Measurements from ENCODE around the gene VPS72. TPM values are rescaled to one million over a fixed set of nuclear protein-coding genes. Genes with fewer than 3 reads are reported as not detected.
"Not testable (repeated sequence)": the region's sequence is repeated elsewhere in the genome, so short reads cannot be mapped to it uniquely, and the experiment has no call there.

VPS72 gene
- total RNA-seq, 1 donor, result 34.7 TPM

DNA sequence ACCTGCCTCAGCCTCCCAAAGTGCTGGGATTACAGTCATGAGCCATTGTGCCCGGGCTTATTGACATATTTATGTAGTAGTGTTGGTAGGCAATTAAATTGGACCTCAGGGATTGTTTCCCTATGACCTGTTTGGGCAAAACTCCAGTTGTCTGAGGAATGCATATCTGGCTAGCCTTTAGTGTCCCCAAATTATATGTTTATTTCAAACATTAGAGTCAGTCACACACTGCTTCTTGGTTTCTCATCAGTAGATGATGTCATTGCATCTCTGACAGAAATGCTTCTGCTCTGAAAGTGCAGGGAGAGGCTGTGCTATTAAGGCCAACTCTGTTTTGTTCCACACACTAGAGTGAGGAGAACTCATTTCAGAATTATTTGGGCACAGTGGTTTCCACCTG is 20.8 kb upstream of the VPS72 start:
- H3K27ac ChIP-seq (ENCODE audit: low read depth, low read length), result peak overlapping the region; percentile 53
- no peaks in the 10 kb centered on the region for H3K27me3 ChIP-seq (ENCODE audit: insufficient read depth, low read length)
- H4K20me1 ChIP-seq (ENCODE audit: insufficient read depth, low read length), result peaks cover 58% of the 10 kb centered on the region
- H3K4me1 ChIP-seq (ENCODE audit: insufficient read depth, low read length), result peaks cover 5% of the 10 kb centered on the region
- H3K4me2 ChIP-seq (ENCODE audit: insufficient read depth, low read length), result no peak overlapping the region
- no peak overlapping the region for H3K4me3 ChIP-seq (ENCODE audit: insufficient read depth, low read length)
- H3K36me3 ChIP-seq (ENCODE audit: insufficient read depth, low read length), result peaks cover 53% of the 10 kb centered on the region
- no peaks in the 10 kb centered on the region for H3K9me3 ChIP-seq (ENCODE audit: low read depth, low read length)
- DNase-seq (ENCODE audit: insufficient read length, low spot score, missing footprints), result peak; percentile 68
- no peak overlapping the region for H2AFZ ChIP-seq (ENCODE audit: low read length)
- TF ChIP-seq, protein P1, sequence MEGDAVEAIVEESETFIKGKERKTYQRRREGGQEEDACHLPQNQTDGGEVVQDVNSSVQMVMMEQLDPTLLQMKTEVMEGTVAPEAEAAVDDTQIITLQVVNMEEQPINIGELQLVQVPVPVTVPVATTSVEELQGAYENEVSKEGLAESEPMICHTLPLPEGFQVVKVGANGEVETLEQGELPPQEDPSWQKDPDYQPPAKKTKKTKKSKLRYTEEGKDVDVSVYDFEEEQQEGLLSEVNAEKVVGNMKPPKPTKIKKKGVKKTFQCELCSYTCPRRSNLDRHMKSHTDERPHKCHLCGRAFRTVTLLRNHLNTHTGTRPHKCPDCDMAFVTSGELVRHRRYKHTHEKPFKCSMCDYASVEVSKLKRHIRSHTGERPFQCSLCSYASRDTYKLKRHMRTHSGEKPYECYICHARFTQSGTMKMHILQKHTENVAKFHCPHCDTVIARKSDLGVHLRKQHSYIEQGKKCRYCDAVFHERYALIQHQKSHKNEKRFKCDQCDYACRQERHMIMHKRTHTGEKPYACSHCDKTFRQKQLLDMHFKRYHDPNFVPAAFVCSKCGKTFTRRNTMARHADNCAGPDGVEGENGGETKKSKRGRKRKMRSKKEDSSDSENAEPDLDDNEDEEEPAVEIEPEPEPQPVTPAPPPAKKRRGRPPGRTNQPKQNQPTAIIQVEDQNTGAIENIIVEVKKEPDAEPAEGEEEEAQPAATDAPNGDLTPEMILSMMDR (IDR thresholded peaks at IDR 0.05; ENCODE audit: extremely low read depth, low read depth, low read length), result no peak
- peaks cover 99% of the 10 kb centered on the region for H3K79me2 ChIP-seq (ENCODE audit: insufficient read depth, low read length)

DNA sequence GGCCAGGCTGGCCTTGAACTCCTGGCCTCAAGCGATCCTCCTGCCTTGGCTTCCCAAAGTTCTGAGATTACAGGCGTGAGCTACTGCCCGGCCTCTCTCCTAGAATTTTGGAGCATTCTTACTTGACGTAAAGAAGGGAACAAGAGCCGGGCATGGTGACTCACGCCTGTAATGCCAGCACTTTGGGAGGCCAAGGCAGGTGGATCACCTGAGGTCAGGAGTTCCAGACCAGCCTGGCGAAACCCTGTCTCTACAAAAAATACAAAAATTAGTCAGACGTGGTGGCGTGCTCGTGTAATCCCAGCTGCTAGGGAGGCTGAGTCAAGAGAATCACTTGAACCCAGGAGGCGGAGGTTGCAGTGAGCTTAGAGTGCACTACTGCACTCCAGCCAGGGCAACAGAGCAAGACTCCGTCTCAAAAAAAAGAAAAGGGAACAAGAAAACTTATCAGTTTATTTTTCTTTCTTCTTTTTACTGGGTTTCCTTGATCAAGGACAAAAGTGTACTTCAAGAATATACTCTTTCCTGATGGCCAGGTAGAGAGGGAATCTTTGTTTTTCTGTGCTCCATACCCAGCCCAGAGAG is 15.5 kb upstream of the VPS72 start:
- peaks cover 12% of the 10 kb centered on the region for H3K4me1 ChIP-seq (ENCODE audit: insufficient read depth, low read length)
- H3K36me3 ChIP-seq (ENCODE audit: insufficient read depth, low read length), result peaks cover 47% of the 10 kb centered on the region
- H3K79me2 ChIP-seq (ENCODE audit: insufficient read depth, low read length), result peaks cover 96% of the 10 kb centered on the region
- H3K27me3 ChIP-seq (ENCODE audit: insufficient read depth, low read length); H3K27ac ChIP-seq (ENCODE audit: low read depth, low read length); DNase-seq (ENCODE audit: insufficient read length, low spot score, missing footprints); H3K4me2 ChIP-seq (ENCODE audit: insufficient read depth, low read length); H3K4me3 ChIP-seq (ENCODE audit: insufficient read depth, low read length); H2AFZ ChIP-seq (ENCODE audit: low read length); H3K9me3 ChIP-seq (ENCODE audit: low read depth, low read length): not testable (repeated sequence)
- H4K20me1 ChIP-seq (ENCODE audit: insufficient read depth, low read length), result peaks cover 68% of the 10 kb centered on the region

DNA sequence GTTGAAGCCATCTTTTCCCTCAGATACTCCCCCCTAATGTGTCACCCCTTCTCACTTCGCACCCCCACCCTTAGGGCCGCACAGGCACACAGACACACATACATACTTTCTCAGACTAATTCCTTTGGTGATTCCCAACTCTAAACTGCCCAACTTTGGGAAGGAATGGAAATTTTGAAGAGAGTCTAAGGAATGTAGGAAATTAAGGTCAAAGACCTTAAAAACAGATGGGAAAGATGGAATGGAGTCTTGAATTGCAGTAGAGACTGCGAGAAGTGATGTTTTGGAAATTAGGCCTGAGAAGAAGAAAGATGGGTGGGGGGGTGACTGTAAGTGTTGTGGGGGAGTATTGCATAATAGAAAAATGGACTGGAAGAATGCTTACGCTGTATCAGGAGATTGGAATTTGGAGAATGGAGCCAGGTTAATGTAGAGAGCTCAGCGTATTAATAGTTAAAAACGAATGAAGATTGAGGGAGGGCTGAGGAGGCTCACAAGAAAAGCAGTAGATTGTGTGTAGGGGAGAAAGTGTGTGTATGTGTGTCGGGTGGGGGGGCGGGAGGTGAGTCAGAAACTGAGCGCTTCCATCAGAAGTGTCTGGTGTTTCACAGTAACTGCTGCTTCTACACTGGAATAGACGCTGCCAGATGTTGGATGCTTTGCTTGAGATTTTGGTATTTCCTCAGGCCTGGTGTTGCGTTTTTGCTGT is 10.0 kb upstream of the VPS72 start:
- Histone ChIP-seq H3K36me3 (ENCODE audit: insufficient read depth, low read length) (peaks cover 20% of the 10 kb centered on the region), H3K27ac (ENCODE audit: low read depth, low read length) (peak overlapping the region; percentile 96), H3K4me2 (ENCODE audit: insufficient read depth, low read length) (peak overlapping the region; percentile 99), H3K4me3 (ENCODE audit: insufficient read depth, low read length) (peak overlapping the region; percentile 99), H3K79me2 (ENCODE audit: insufficient read depth, low read length) (peaks cover 63% of the 10 kb centered on the region), H2AFZ (ENCODE audit: low read length) (peak overlapping the region; percentile 29), H3K27me3 (ENCODE audit: insufficient read depth, low read length) (no peaks in the 10 kb centered on the region), H3K9me3 (ENCODE audit: low read depth, low read length) (no peaks in the 10 kb centered on the region), H4K20me1 (ENCODE audit: insufficient read depth, low read length) (peaks cover 43% of the 10 kb centered on the region), H3K4me1 (ENCODE audit: insufficient read depth, low read length) (peaks cover 32% of the 10 kb centered on the region)
- peak; percentile 91 for DNase-seq (ENCODE audit: insufficient read length, low spot score, missing footprints)
- TF ChIP-seq, protein P1 (IDR thresholded peaks at IDR 0.05; ENCODE audit: extremely low read depth, low read depth, low read length), result no peak

DNA sequence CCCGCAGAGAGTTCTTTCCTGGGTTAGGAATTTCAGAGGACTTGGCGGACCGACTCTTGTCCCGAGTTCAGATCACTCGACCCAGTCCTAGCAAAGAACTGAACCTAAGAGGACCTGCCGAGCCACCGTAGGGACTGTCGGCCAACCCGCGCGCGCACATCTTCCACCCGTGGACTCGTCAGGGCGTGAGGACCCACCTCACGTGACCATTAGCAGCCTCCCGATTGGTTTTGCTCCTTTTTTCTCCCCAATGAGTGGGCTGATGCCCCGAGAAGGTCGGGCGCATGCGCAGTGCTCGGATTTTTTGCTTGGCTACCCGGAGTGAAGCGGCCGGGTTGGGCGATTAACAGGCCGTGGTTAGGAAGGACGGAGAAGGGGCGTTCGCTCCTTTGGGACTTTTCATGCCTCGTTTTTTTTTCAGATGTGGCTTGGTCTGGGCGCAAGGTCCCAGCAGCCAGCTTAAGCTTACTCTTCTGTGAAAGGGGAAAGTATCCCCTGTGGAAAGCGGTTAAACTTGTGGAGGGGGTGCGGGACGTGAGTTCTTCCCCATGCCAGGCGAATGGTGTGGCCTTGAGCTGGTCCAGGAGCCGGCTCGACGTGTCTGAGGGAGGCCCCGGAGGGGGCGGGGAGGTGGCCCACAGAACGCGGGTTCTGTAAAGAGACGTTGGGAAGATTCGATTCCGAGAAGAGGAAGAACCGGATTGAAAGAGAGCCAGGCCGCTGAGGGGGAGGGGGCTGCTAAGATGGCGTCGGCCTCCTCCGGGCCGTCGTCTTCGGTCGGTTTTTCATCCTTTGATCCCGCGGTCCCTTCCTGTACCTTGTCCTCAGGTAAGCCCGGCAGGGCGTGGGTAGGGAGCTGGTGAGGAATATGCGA is 8.5 kb upstream of the VPS72 start, which contains the start of gene PIP5K1A:
TSS of gene PIP5K1A (plus strand) at position 299 of the 874 bp plus-strand sequence. CDS start at position 744, 445 bp downstream.
- H3K36me3 ChIP-seq (ENCODE audit: insufficient read depth, low read length), result peaks cover 12% of the 10 kb centered on the region
- H3K9me3 ChIP-seq (ENCODE audit: low read depth, low read length), result no peaks in the 10 kb centered on the region
- H3K4me1 ChIP-seq (ENCODE audit: insufficient read depth, low read length), result peaks cover 32% of the 10 kb centered on the region
- TF ChIP-seq, protein P1 (IDR thresholded peaks at IDR 0.05; ENCODE audit: extremely low read depth, low read depth, low read length), result no peak
- H3K27ac ChIP-seq (ENCODE audit: low read depth, low read length), result peak within 1 kb of the TSS; percentile 96
- peak within 1 kb of the TSS; percentile 84 for H2AFZ ChIP-seq (ENCODE audit: low read length)
- no peaks in the 10 kb centered on the region for H3K27me3 ChIP-seq (ENCODE audit: insufficient read depth, low read length)
- DNase-seq (ENCODE audit: insufficient read length, low spot score, missing footprints), result peak; percentile 98
- peaks cover 47% of the 10 kb centered on the region for H3K79me2 ChIP-seq (ENCODE audit: insufficient read depth, low read length)
- H3K4me3 ChIP-seq (ENCODE audit: insufficient read depth, low read length), result peak within 1 kb of the TSS; percentile 99
- peak within 1 kb of the TSS; percentile 99 for H3K4me2 ChIP-seq (ENCODE audit: insufficient read depth, low read length)
- peaks cover 33% of the 10 kb centered on the region for H4K20me1 ChIP-seq (ENCODE audit: insufficient read depth, low read length)
